HG02759 (cell line): ENCODE measurements around the gene CA11.
A peak's percentile ranks its signal among the peaks of the same experiment; 100 is the strongest.
"Not testable (repeated sequence)": the region's sequence is repeated elsewhere in the genome, so short reads cannot be mapped to it uniquely, and the experiment has no call there.

Experiments
- ATAC-seq: cut with Tn5 transposase; IDR thresholded peaks from one replicate; pipeline ENCODE4 v1.9.1; 2021; ENCODE audit warnings: mild to moderate bottlenecking, moderate library complexity; ENCODE audit not compliant: unreplicated experiment

CA11 gene

DNA sequence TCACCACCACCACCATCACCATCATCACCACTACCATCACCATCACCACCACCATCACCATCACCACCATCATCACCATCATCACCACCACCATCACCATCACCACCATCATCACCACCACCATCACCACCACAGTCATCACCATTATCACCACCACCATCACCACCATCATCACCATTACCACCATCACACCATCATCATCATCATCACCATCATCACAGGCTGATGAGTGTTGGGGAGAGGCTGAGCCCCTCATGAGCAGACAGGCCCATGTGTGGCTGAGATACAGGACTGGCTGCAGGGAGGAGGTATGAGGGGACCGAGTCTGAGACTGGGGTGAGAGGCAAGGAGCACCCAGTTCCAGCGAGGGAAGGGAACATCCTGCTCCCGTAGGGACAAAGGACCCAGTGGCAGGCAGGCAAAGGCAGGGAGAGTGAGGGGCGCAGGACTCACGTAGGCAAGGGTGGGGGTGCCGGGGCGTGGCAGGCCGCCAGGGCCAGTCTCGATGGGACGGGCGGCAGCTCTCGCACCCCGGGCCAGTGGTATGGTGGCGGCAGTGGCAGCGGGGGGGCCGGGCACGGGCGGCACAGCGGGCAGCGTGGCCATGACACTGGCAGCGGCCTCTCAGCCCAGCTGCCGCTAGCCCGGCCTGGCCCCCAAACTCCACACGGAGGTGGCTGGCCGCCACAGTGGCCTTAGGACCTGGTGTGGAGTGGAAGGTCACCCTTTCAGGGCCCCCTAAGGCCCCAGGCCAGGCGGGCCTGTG, 24.1 kb upstream of the CA11 start:
- no peak for ATAC-seq

DNA sequence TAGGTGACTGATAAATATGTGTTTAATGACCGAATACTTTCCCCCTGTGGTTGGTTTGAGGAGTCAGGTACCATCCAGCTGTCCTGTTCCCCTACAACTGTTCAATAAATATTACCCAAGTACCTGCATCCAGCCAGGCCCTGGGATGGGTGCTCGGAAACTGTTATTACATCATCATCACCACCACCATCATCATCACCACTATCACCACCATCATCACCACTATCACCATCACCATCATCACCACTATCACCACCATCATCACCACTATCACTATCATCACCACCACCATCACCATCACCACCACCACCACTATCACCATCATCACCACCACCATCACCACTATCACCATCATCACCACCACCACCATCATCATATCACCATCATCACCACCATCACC, 22.8 kb upstream of the CA11 start:
- ATAC-seq: no peak

DNA sequence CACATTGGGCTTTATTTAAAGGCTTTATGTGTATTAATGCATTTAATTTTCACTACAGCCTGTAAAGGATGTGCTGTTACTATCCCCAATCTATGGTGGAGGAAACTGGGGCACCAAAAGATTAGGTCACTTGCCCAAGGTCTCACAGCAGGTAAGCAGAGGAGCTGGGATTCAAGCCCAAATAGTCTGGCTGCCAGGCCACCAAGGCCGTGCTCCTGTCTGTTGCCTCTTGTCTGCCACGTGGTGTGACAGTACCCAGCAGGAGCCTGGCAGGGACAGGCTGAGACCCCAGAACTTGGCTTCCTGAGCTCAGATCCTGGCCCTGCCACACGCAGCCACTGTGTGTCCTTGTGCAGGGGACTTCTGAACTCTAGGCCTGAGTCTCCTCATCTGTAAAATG, 22.3 kb upstream of the CA11 start:
- no peak for ATAC-seq

DNA sequence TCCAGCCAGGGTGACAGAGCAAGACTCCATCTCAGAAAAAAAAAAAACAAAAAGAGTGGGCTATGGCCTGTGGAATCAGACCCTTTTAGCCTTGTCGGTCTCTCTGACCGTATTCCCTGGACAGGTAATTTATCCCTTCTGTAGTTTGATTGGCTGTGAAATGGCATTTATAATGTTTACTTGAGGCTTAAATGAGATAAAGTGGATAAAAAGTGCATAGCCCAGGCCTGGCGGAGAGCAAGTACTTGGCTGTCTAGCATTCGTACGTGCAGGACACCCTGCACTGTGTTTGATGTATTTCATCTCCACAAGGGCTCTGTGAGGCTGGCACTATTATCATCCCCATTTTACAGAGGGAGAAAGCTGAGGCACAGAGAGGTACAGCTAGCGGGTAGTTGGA, 19.8 kb upstream of the CA11 start:
- ATAC-seq: no peak

GRCh38 chr19:48664476-48664875, 18.5 kb upstream of the CA11 start:
- ATAC-seq: no peak

GRCh38 chr19:48663667-48664066, 17.7 kb upstream of the CA11 start:
- ATAC-seq: no peak

DNA sequence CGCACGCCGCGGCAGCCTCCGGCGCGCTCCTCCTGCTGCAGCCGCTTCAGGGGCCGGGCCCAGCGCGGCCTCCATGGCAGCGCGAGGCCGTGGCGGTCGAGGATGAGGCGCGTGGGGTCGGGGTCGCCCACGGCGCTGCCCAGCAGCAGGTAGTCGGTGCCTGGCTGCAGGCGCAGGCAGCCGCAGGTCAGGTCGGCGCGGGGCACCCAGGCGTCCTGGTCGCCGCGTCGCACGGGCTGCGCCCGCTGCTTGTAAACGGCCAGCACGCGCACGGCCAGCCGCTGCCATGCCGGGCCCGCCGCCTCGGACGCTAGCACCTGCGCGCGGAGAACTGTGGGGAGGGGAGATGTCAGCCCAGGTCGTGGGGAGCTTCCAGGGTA, 15.7 kb upstream of the CA11 start:
- no peak for ATAC-seq

DNA sequence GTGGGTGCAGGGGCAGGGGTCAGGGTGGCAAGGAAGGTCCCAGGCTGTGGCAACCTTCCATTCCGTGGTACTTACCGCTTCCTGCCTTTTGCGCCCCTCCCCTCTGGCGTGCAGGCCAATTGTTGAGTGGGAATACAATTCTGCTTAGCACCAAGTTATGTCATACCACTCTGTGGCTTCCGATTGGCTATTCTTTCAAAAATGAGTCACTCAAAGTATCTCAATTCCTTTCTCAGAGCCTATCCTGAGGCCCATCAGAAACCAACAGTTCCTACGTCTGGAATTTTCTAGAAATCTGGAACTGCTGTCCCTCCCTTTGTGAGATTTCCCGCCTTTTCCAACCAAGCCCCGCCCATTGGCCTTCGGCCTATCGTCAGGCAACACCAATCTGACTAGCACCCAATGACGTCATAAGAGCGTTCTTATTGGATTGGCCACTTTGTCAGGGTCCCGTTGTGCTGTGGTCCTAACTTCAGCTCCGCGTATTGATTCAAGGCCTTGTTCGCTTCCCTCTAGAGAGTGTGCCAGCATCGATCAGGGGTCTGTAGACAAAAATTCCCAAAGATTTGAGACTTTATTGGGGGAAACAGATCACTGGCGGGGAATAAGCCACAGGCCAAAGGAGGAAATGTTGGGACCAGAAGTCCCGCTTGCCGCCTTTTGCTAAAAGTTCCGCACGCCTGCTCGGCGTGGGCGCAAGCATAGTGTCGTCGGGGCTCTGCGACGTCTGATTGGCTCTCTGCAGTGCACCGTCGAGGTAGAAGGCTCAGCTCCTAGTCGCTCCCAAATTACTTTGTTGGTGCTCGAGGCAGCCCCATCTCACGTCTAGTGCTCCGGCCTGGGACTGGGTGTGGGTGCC, 15.1 kb upstream of the CA11 start:
- ATAC-seq: peak; percentile 87

- no peak for ATAC-seq
These were observed 13.8 kb upstream of the CA11 start for GRCh38 chr19:48659768-48660167.

DNA sequence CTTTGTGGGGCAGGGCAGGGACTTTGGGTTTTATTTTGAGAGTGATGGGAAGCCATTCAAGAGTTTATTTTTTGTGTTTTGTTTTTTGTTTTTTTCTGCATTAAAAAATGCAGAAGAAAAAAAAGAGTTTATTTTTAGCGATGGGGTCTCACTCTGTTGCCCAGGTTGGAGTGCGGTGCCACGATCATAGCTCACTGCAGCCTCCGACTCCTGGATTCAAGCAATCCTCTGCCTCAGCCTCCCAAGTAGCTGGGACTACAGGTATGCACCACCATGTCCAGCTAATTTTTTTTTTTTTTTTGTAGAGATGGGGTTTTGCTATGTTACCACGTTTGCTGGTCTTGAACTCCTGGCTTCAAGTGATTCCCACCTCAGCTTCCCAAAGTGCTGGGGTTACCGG, 12.5 kb upstream of the CA11 start:
- no peak for ATAC-seq

GRCh38 chr19:48657828-48658227, 11.8 kb upstream of the CA11 start:
- not testable (repeated sequence) for ATAC-seq

- ATAC-seq: no peak
These were observed 11.0 kb upstream of the CA11 start for GRCh38 chr19:48656840-48657474.

GRCh38 chr19:48654299-48655059, 8.5 kb upstream of the CA11 start:
- no peak for ATAC-seq

DNA sequence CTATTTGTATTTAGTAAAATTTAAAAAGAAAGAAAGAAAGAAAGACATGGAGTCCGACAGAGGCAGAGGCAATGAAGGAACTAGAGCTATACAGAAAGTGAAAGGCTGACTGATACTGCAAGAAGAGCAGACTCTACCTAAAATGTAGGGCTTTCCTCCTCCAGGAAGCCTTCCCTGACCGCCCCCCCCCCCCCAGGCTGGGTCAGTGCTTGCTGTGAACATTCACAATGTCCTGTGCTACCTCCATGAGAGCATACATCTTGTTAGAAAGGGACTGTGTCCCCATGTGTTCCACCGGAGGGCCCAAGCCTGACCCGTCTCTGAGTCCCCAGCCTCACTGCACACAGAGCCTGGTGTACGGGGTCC, 5.7 kb upstream of the CA11 start:
- ATAC-seq: no peak

DNA sequence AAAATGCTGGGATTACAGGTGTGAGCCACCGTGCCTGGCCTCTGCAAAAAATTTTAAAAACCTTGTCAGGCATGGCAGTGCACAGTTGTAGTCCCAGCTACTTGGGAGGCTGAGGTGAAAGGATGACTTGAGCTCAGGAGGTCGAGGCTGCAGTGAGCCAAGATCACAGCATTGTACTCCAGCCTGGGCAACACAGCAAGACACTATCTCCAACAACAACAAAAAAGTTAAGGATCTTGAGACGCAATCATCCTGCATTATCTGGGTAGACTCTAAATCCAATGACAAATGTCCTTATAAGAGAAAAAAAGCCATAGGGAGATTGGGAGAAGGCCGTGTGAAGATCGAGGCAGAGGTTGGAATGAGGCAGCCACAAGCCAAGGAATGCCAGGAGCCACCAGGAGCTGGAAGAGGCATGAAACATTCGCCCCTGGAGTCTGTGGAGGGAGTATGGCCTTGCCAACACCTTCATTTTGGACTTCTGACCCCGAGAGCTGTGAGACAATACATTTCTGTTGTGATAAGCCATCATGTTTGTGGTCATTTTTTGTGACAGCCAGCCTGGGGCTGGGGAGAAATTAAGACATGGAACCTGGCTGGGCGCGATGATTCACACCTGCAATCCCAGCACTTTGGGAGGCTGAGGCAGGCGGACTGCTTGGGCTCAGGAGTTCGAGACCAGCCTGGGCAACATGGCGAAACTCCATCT, 5.1 kb upstream of the CA11 start:
- ATAC-seq: no peak

DNA sequence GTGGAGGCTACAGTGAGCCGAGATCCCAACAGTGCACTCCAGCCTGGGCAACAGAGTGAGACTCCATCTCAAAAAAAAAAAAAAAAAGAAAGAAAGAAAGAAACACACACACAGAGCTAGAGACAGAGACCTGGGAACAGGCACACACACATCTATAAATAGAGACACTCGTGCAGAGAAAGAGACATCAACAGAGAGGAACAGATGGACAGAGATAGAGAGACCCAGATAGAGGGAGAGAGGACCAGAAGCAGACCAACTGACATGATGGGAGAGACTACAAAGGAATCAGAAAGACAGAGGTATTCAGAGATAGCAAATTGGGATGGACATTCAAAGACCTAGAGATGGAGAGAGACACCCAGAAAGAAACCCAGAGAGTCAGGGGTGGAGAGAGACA, 2.1 kb upstream of the CA11 start:
- ATAC-seq: no peak

DNA sequence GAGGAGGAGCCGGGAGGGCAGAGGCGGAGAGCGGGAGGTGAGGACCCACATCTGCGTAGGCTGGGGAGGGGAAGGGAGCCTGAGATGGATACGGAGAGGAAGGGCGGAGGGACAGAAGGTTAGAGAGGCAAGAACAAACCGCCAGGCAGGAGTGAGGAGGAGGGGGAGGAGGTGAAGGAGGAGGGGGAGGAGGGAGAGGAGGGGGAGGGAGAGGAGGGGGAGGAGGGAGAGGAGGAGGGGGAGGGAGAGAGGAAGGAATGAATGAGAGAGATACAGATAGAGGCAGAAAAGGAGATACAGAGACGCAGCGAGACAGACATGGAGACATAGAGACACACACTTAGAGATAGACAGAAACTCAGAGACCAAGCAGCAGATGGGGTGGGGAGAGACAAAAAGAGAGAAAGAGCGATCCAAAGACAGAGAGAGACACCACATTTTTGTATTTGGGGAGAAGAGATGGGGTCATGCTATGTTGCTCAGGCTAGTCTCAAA, 782 bp upstream of the CA11 start:
- ATAC-seq: no peak

- no peak for ATAC-seq
These were observed 377 bp downstream of the CA11 start for GRCh38 chr19:48645620-48646000.

GRCh38 chr19:48644839-48645619, 958 bp downstream of the CA11 start:
- no peak for ATAC-seq

GRCh38 chr19:48644355-48644754, 1.6 kb downstream of the CA11 start:
- ATAC-seq: no peak
